Measurements from ENCODE around the gene PSME4. TPM values are rescaled to one million over a fixed set of nuclear protein-coding genes. Genes with fewer than 3 reads are reported as not detected.

PSME4 gene
- polyA plus RNA-seq, 1 donor from 2014 or later, result 23.4 TPM

- H3K79me2 ChIP-seq (replicated peaks; ENCODE audit: insufficient read depth, low read length), result no peaks in the 10 kb centered on the region
- H4K20me1 ChIP-seq (ENCODE audit: insufficient read depth), result no peaks in the 10 kb centered on the region
- H3K9me3 ChIP-seq (ENCODE audit: low read length), result no peaks in the 10 kb centered on the region
- no peak overlapping the region for H3K27ac ChIP-seq (ENCODE audit: low read length)
- no peak overlapping the region for H2AFZ ChIP-seq (ENCODE audit: low read depth, low read length)
- H3K4me3 ChIP-seq (ENCODE audit: low read length), result no peak overlapping the region
- H3K27me3 ChIP-seq (ENCODE audit: insufficient read depth, low read depth, low read length), result no peaks in the 10 kb centered on the region
- peaks cover 11% of the 10 kb centered on the region for H3K36me3 ChIP-seq (ENCODE audit: insufficient read depth, low read length)
- no peak overlapping the region for H3K9ac ChIP-seq (ENCODE audit: low read length)
- TF ChIP-seq POLR2AphosphoS5 (IDR thresholded peaks at IDR 0.05), result no peak
- no peak for TF ChIP-seq TAF1 (IDR thresholded peaks at IDR 0.05; ENCODE audit: low read depth)
- TF ChIP-seq EP300 (conservative IDR thresholded peaks at IDR 0.05; ENCODE audit: poor library complexity, severe bottlenecking), result no peak
- no peak for TF ChIP-seq MXI1 (conservative IDR thresholded peaks at IDR 0.05; ENCODE audit: poor library complexity, severe bottlenecking)
- no peak for TF ChIP-seq CTCF (IDR thresholded peaks at IDR 0.05; ENCODE audit: poor library complexity, severe bottlenecking)
- TF ChIP-seq RAD21 (conservative IDR thresholded peaks at IDR 0.05), result no peak
- no peak for TF ChIP-seq EZH2 (IDR thresholded peaks at IDR 0.05; ENCODE audit: borderline replicate concordance, insufficient read depth, low read length, poor library complexity, severe bottlenecking)
- no peak for TF ChIP-seq SMC3 (conservative IDR thresholded peaks at IDR 0.05; ENCODE audit: poor library complexity)
- TF ChIP-seq REST (IDR thresholded peaks at IDR 0.05; ENCODE audit: borderline replicate concordance), result no peak
- H3K4me2 ChIP-seq (ENCODE audit: low read length), result no peak overlapping the region
- no peaks in the 10 kb centered on the region for H3K9me2 ChIP-seq (ENCODE audit: insufficient read depth, low read length)
- no peaks in the 10 kb centered on the region for H3F3A ChIP-seq (ENCODE audit: insufficient read depth, low read length, poor library complexity, severe bottlenecking)
Measured at GRCh38 chr2:53884883-53885282, 85.9 kb downstream of the PSME4 start.

GRCh38 chr2:53881986-53882385 lies 88.8 kb downstream of the PSME4 start:
- no peak overlapping the region for H3K27ac ChIP-seq (ENCODE audit: low read length)
- H3K9ac ChIP-seq (ENCODE audit: low read length), result no peak overlapping the region
- no peaks in the 10 kb centered on the region for H3K9me2 ChIP-seq (ENCODE audit: insufficient read depth, low read length)
- no peaks in the 10 kb centered on the region for H4K20me1 ChIP-seq (ENCODE audit: insufficient read depth)
- no peak overlapping the region for H3K4me2 ChIP-seq (ENCODE audit: low read length)
- peaks cover 3% of the 10 kb centered on the region for H3K36me3 ChIP-seq (ENCODE audit: insufficient read depth, low read length)
- no peaks in the 10 kb centered on the region for H3K79me2 ChIP-seq (replicated peaks; ENCODE audit: insufficient read depth, low read length)
- no peak overlapping the region for H2AFZ ChIP-seq (ENCODE audit: low read depth, low read length)
- H3F3A ChIP-seq (ENCODE audit: insufficient read depth, low read length, poor library complexity, severe bottlenecking), result no peaks in the 10 kb centered on the region
- TF ChIP-seq MXI1 (conservative IDR thresholded peaks at IDR 0.05; ENCODE audit: poor library complexity, severe bottlenecking) (no peak), CTCF (IDR thresholded peaks at IDR 0.05; ENCODE audit: poor library complexity, severe bottlenecking) (no peak), REST (IDR thresholded peaks at IDR 0.05; ENCODE audit: borderline replicate concordance) (no peak), EZH2 (IDR thresholded peaks at IDR 0.05; ENCODE audit: borderline replicate concordance, insufficient read depth, low read length, poor library complexity, severe bottlenecking) (no peak), RAD21 (conservative IDR thresholded peaks at IDR 0.05) (no peak), TAF1 (IDR thresholded peaks at IDR 0.05; ENCODE audit: low read depth) (no peak), POLR2AphosphoS5 (IDR thresholded peaks at IDR 0.05) (no peak), SMC3 (conservative IDR thresholded peaks at IDR 0.05; ENCODE audit: poor library complexity) (no peak), EP300 (conservative IDR thresholded peaks at IDR 0.05; ENCODE audit: poor library complexity, severe bottlenecking) (no peak)
- H3K27me3 ChIP-seq (ENCODE audit: insufficient read depth, low read depth, low read length), result no peaks in the 10 kb centered on the region
- H3K9me3 ChIP-seq (ENCODE audit: low read length), result no peaks in the 10 kb centered on the region
- H3K4me3 ChIP-seq (ENCODE audit: low read length), result no peak overlapping the region

All from neural cell (in vitro differentiated cells).